IMR-90 (cell line): ENCODE measurements around the gene PPY. TPM values are rescaled to one million over a fixed set of nuclear protein-coding genes. Genes with fewer than 3 reads are reported as not detected.
A peak's percentile ranks its signal among the peaks of the same experiment; 100 is the strongest.

Source experiments
- ATAC-seq: fragments of 200-7000 bp; cut with Tn5 transposase; 2 replicates; pipeline ENCODE4 v1.9.1; 2020; ENCODE audit warnings: low read depth, mild to moderate bottlenecking, moderate library complexity
- BruUV-seq: library from RNA; stranded (reverse); fragments of 400-500 nt; replicated peaks from 2 replicates; lab custom pipeline; 2021; lab: Mats Ljungman, UMichigan
- CTCF ChIA-PET: fragments of 300-600 bp; formaldehyde crosslinking; extraction: SDS; loops from one replicate; lab custom pipeline; 2021; ENCODE audit warnings: antibody characterized with exemption; lab: Yijun Ruan, JAX
- POLR2A ChIA-PET: fragments of 300-600 bp; sonication (Branson Sonifier 250); formaldehyde crosslinking; loops from one replicate; lab custom pipeline; 2022; ENCODE audit warnings: antibody characterized with exemption; ENCODE audit not compliant: unreplicated experiment; lab: Charles Lee
- DNase-seq: peaks from one replicate; pipeline ENCODE4 v3.0.0; 2013
- H2AFZ ChIP-seq: replicated peaks from 2 replicates; pipeline ENCODE3; 2013; ENCODE audit warnings: low read length, mild to moderate bottlenecking; ENCODE audit not compliant: poor library complexity
- H2AK5ac ChIP-seq: 2 replicates; pipeline ENCODE4 v1.6.1; 2013; ENCODE audit warnings: low read depth, low read length, inconsistent platforms
- H2AK9ac ChIP-seq: replicated peaks from 2 replicates; pipeline ENCODE3; 2013; ENCODE audit warnings: mild to moderate bottlenecking, low read depth, low read length, moderate library complexity; ENCODE audit not compliant: poor library complexity
- H2BK120ac ChIP-seq: 2 replicates; pipeline ENCODE4 v1.6.1; 2013; ENCODE audit warnings: low read depth, low read length, inconsistent platforms
- H2BK15ac ChIP-seq: 3 replicates; pipeline ENCODE4 v1.6.1; 2013; ENCODE audit warnings: low read depth, low read length, inconsistent platforms
- H2BK20ac ChIP-seq: 2 replicates; pipeline ENCODE4 v1.6.1; 2013; ENCODE audit warnings: low read depth, mild to moderate bottlenecking, inconsistent platforms, low read length, moderate library complexity
- H2BK5ac ChIP-seq: 2 replicates; pipeline ENCODE4 v1.6.1; 2013; ENCODE audit warnings: mild to moderate bottlenecking, low read depth, low read length, inconsistent platforms; ENCODE audit not compliant: poor library complexity, severe bottlenecking
- H3K14ac ChIP-seq: replicated peaks from 2 replicates; pipeline ENCODE4 v1.6.1; 2013; ENCODE audit warnings: low read depth, low read length, inconsistent platforms
- H3K18ac ChIP-seq: 2 replicates; pipeline ENCODE4 v1.6.1; 2013; ENCODE audit warnings: low read depth, low read length, control low read depth
- H3K23ac ChIP-seq: 2 replicates; pipeline ENCODE4 v1.6.1; 2013; ENCODE audit warnings: low read depth, low read length, inconsistent platforms
- H3K27ac ChIP-seq: 2 replicates; pipeline ENCODE4 v1.5.1; 2013; ENCODE audit warnings: mild to moderate bottlenecking, control low read depth, low read length; ENCODE audit not compliant: insufficient read depth
- H3K27me3 ChIP-seq: 2 replicates; pipeline ENCODE4 v1.6.1; 2013; ENCODE audit warnings: low read length; ENCODE audit not compliant: control insufficient read depth, insufficient read depth
- H3K36me3 ChIP-seq: 2 replicates; pipeline ENCODE4 v1.6.1; 2013; ENCODE audit warnings: low read length, mixed read lengths; ENCODE audit not compliant: control insufficient read depth, insufficient read depth
- H3K4ac ChIP-seq: 2 replicates; pipeline ENCODE4 v1.6.1; 2013; ENCODE audit warnings: low read depth, low read length, inconsistent platforms
- H3K4me1 ChIP-seq: 2 replicates; pipeline ENCODE4 v1.6.1; 2013; ENCODE audit warnings: low read length, mixed read lengths; ENCODE audit not compliant: control insufficient read depth, insufficient read depth
- H3K4me2 ChIP-seq: 2 replicates; pipeline ENCODE4 v1.6.1; 2013; ENCODE audit warnings: low read depth, mild to moderate bottlenecking, control low read depth, low read length, moderate library complexity
- H3K4me3 ChIP-seq: 2 replicates; pipeline ENCODE4 v1.5.1; 2013; ENCODE audit warnings: low read depth, mild to moderate bottlenecking, control low read depth, low read length, moderate library complexity; ENCODE audit not compliant: insufficient read depth
- H3K56ac ChIP-seq: 2 replicates; pipeline ENCODE4 v1.6.1; 2013; ENCODE audit warnings: low read length, inconsistent platforms; ENCODE audit not compliant: insufficient read depth; ENCODE audit errors: extremely low read depth
- H3K79me1 ChIP-seq, 2 experiments: 2 replicates each; pipeline ENCODE4 v1.6.1; 2013; ENCODE audit warnings: low read length in 2 of 2, inconsistent platforms in 1 of 2, low read depth in 1 of 2
- H3K9ac ChIP-seq: 2 replicates; pipeline ENCODE4 v1.6.1; 2013; ENCODE audit warnings: low read depth, low read length, control low read depth
- H3K9me1 ChIP-seq: 2 replicates; pipeline ENCODE4 v1.6.1; 2013; ENCODE audit warnings: low read length, inconsistent platforms; ENCODE audit not compliant: insufficient read depth
- H3K9me3 ChIP-seq: 2 replicates; pipeline ENCODE4 v1.6.1; 2013; ENCODE audit warnings: low read length; ENCODE audit not compliant: control insufficient read depth, insufficient read depth
- H4K20me1 ChIP-seq: 2 replicates; pipeline ENCODE4 v1.6.1; 2013; ENCODE audit warnings: low read length, inconsistent platforms; ENCODE audit not compliant: insufficient read depth
- H4K5ac ChIP-seq: 2 replicates; pipeline ENCODE4 v1.6.1; 2013; ENCODE audit warnings: mild to moderate bottlenecking, low read depth, low read length, control low read depth
- H4K8ac ChIP-seq, 2 experiments: 2 replicates each; pipeline ENCODE4 v1.6.1; 2013; ENCODE audit warnings: low read depth in 2 of 2, low read length in 2 of 2, control low read depth in 1 of 2, inconsistent platforms in 1 of 2
- H4K91ac ChIP-seq: 2 replicates; pipeline ENCODE4 v1.6.1; 2013; ENCODE audit warnings: low read depth, low read length, inconsistent platforms; ENCODE audit not compliant: insufficient read depth
- BHLHE40 ChIP-seq: fragments of 150-350 bp; IDR thresholded peaks from 2 replicates; pipeline ENCODE4 v1.6.1; 2016; ENCODE audit warnings: mild to moderate bottlenecking, low read depth, low read length
- CEBPB ChIP-seq: IDR thresholded peaks from 2 replicates; pipeline ENCODE4 v1.6.1; 2012; ENCODE audit warnings: low read depth, low read length, improper control_type of control experiment
- CHD1 ChIP-seq: IDR thresholded peaks from 2 replicates; pipeline ENCODE4 v1.6.1; 2012; ENCODE audit warnings: low read depth, low read length, improper control_type of control experiment
- CTCF ChIP-seq: conservative IDR thresholded peaks from 2 replicates; pipeline ENCODE4 v1.5.1; 2012; ENCODE audit warnings: mild to moderate bottlenecking, low read depth, low read length, improper control_type of control experiment
- ELK1 ChIP-seq: fragments of 150-350 bp; IDR thresholded peaks from 2 replicates; pipeline ENCODE4 v1.6.1; 2016; ENCODE audit warnings: low read depth, mild to moderate bottlenecking, low read length, moderate library complexity, borderline replicate concordance
- FOS ChIP-seq: fragments of 150-350 bp; IDR thresholded peaks from 2 replicates; pipeline ENCODE4 v1.6.1; 2016; ENCODE audit warnings: low read depth, low read length
- MAZ ChIP-seq: IDR thresholded peaks from 2 replicates; pipeline ENCODE4 v1.6.1; 2012; ENCODE audit warnings: low read depth, mild to moderate bottlenecking, low read length, improper control_type of control experiment, moderate library complexity, borderline replicate concordance
- RAD21 ChIP-seq: IDR thresholded peaks from 2 replicates; pipeline ENCODE4 v1.6.1; 2012; ENCODE audit warnings: low read length, improper control_type of control experiment
- RFX5 ChIP-seq: IDR thresholded peaks from 2 replicates; pipeline ENCODE4 v1.8.0; 2012; ENCODE audit warnings: low read depth, mild to moderate bottlenecking, low read length, moderate library complexity
- USF2 ChIP-seq: fragments of 150-350 bp; IDR thresholded peaks from 2 replicates; pipeline ENCODE4 v1.6.1; 2017; ENCODE audit warnings: mild to moderate bottlenecking, antibody characterized with exemption, low read length, low read depth
- WGBS, 2 experiments: methylation state at CpG; one replicate each; pipeline versions ENCODE4 v1.1.5 to v1.1.7; 2013; ENCODE audit warnings: missing lambda C conversion rate in 2 of 2; ENCODE audit not compliant: insufficient read length in 1 of 2; ENCODE audit errors: extremely low coverage in 2 of 2; 5-methylcytosine and 5-hydroxymethylcytosine counted together
- dilution Hi-C: fragments of 300-500 bp; cut with HindIII; formaldehyde crosslinking; loops from one replicate; pipeline ENCODE4 v1.14.3; 2018; ENCODE audit warnings: low sequenced_read_pairs; ENCODE audit not compliant: unreplicated experiment
- in situ Hi-C: fragments of 300-500 bp; cut with MboI; formaldehyde crosslinking; loops from 3 replicates; pipeline ENCODE4 v1.14.3; 2019; ENCODE audit warnings: low sequenced_read_pairs, inconsistent platforms, mixed read lengths
- intact Hi-C: fragments of 100-400 bp; cut with micrococcal nuclease; formaldehyde crosslinking; loops from 2 replicates; pipeline ENCODE4 v1.10.0; 2022
- polyA plus RNA-seq, 3 experiments: library from polyadenylated mRNA; depleted of rRNA; stranded (reverse); fragments of >200 nt; gene quantifications; 2 replicates each; pipeline ENCODE4 v1.2.3, GENCODE V29; 2012; ENCODE audit warnings: low replicate concordance in 1 of 3
- total RNA-seq: library from RNA; depleted of rRNA; stranded (reverse); fragments of >200 nt; gene quantifications from 2 replicates; pipeline ENCODE4 v1.2.3, GENCODE V29; 2012

PPY gene
- total and polyA plus RNA-seq, 2 of the 4 experiments (the other 2 are of a cell fraction) = not detected

GRCh38 chr17:43983196-43983514 is 40.9 kb upstream of the PPY start:
- H4K8ac ChIP-seq = no peak overlapping the region
- no peak overlapping the region for H2BK15ac ChIP-seq
- no peak overlapping the region for H3K9ac ChIP-seq
- H3K4me2 ChIP-seq = no peak overlapping the region
- no peak overlapping the region for H2BK5ac ChIP-seq
- no peak overlapping the region for H2AK9ac ChIP-seq
- dilution Hi-C loops (no loop called here), in situ Hi-C loops (no loop called here), intact Hi-C loops (no loop called here)
- H3K4me1 ChIP-seq = peaks cover 2% of the 10 kb centered on the region; the same call in 1 of the 2 replicates
- peaks cover 79% of the 10 kb centered on the region for H3K27me3 ChIP-seq
- no peak overlapping the region for H3K4me3 ChIP-seq
- WGBS, 2 experiments = no CpG with 5 or more reads among the region's 5 CpGs
- POLR2A ChIA-PET = no interaction called here
- H3K79me1 ChIP-seq = no peaks in the 10 kb centered on the region
- no peak overlapping the region for H2BK20ac ChIP-seq
- no peaks in the 10 kb centered on the region for H4K20me1 ChIP-seq
- no peak overlapping the region for H4K91ac ChIP-seq
- DNase-seq (no peak), ATAC-seq (no peak)
- no peak overlapping the region for H2BK120ac ChIP-seq
- H3K9me1 ChIP-seq = no peaks in the 10 kb centered on the region
- no peak overlapping the region for H3K56ac ChIP-seq
- no peak overlapping the region for H3K14ac ChIP-seq
- H3K36me3 ChIP-seq = no peaks in the 10 kb centered on the region
- H2AFZ ChIP-seq = peak overlapping the region; percentile 75
- no peaks in the 10 kb centered on the region for H3K9me3 ChIP-seq
- no TSS peak for BruUV-seq
- H3K4ac ChIP-seq = no peak overlapping the region
- H3K23ac ChIP-seq = no peak overlapping the region
- CTCF ChIA-PET = interaction anchor here (1.2 kb wide), 1 partner anchor 20 kb away, joined by 6 read pairs; no protein-coding TSS in a partner anchor
- no peak overlapping the region for H4K5ac ChIP-seq
- TF ChIP-seq CHD1 (no peak), USF2 (no peak), CTCF (no peak), CEBPB (no peak), MAZ (no peak), BHLHE40 (no peak), ELK1 (no peak), RAD21 (no peak), FOS (no peak), RFX5 (no peak)
- no peak overlapping the region for H3K18ac ChIP-seq
- H2AK5ac ChIP-seq = no peak overlapping the region
- no peak overlapping the region for H3K27ac ChIP-seq
